ENCODE results near the gene DOCK9. TPM values are rescaled to one million over a fixed set of nuclear protein-coding genes. Genes with fewer than 3 reads are reported as not detected.
A peak's percentile ranks its signal among the peaks of the same experiment; 100 is the strongest.

Gene DOCK9
- polyA plus RNA-seq, 1 donor (not counting 4 experiments of a cell fraction or from before 2014, with no cell fraction given), result 110 TPM

DNA sequence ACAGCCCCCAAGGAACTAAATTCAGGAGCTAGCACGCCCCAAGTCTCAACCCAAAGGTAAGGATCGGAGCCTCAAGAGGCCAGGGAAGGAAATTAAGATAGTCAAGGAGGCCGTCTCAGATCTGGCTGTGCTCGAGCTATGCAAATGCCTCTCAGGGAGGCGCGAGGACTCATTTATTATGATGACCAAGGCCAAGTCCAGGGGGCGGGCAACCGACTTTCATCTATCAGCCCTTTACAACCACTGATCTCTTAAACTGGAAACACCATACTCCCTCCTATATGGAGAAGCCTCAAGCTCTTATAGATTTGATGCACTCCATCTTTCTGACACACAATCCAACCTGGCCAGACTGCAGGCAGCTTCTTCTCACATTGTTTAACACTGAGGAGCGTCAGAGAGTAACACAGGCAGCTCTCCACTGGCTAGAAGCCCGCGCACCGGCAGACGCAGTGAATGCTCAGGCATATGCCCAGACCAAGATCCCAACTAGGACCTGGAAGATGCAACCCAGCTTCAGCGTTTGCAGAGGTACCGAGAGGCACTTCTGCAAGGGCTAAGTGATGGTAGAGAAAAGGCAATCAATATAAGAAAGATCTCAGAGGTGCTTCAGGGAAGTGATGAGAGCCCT, 215.8 kb downstream of the DOCK9 start:
- H4K20me1 ChIP-seq (ENCODE audit: control insufficient read depth, extremely low read depth, insufficient read depth, low read length), result no peaks in the 10 kb centered on the region
- TF ChIP-seq, protein P1, sequence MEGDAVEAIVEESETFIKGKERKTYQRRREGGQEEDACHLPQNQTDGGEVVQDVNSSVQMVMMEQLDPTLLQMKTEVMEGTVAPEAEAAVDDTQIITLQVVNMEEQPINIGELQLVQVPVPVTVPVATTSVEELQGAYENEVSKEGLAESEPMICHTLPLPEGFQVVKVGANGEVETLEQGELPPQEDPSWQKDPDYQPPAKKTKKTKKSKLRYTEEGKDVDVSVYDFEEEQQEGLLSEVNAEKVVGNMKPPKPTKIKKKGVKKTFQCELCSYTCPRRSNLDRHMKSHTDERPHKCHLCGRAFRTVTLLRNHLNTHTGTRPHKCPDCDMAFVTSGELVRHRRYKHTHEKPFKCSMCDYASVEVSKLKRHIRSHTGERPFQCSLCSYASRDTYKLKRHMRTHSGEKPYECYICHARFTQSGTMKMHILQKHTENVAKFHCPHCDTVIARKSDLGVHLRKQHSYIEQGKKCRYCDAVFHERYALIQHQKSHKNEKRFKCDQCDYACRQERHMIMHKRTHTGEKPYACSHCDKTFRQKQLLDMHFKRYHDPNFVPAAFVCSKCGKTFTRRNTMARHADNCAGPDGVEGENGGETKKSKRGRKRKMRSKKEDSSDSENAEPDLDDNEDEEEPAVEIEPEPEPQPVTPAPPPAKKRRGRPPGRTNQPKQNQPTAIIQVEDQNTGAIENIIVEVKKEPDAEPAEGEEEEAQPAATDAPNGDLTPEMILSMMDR (optimal IDR thresholded peaks at IDR 0.05 in 1 of 3, IDR thresholded peaks at IDR 0.05 in 1 of 3, conservative IDR thresholded peaks at IDR 0.05 in 1 of 3; ENCODE audit: extremely low read depth in 1 of 3, insufficient read depth in 2 of 3, low read length in 3 of 3), result no peak
- TF ChIP-seq EZH2 (IDR thresholded peaks at IDR 0.05; ENCODE audit: low read length), result no peak
- DNase-seq (ENCODE audit: low read depth, low spot score) (no peak), FAIRE-seq (no peak)
- no peaks in the 10 kb centered on the region for H3K9me1 ChIP-seq (ENCODE audit: control insufficient read depth, extremely low read depth, insufficient read depth, low read length)
- H3K27me3 ChIP-seq (ENCODE audit: control insufficient read depth, extremely low read depth, insufficient read depth, low read length), result no peaks in the 10 kb centered on the region
- H3K4me2 ChIP-seq (ENCODE audit: control insufficient read depth, extremely low read depth, insufficient read depth, low read depth, low read length), result peak overlapping the region; percentile 84
- H2AFZ ChIP-seq (ENCODE audit: control insufficient read depth, low read length), result peak overlapping the region; percentile 91
- H3K4me3 ChIP-seq (ENCODE audit: control insufficient read depth in 2 of 3, extremely low read depth in 1 of 3, insufficient read depth in 2 of 3, low read depth in 1 of 3, low read length in 3 of 3), result peak overlapping the region in 2 of 3 experiments; percentile 54 to 58
- H3K9ac ChIP-seq (ENCODE audit: control insufficient read depth, extremely low read depth, insufficient read depth, low read length), result peak overlapping the region; percentile 32
- dilution Hi-C loops (cut with MboI; ENCODE audit: extremely low pct_ligation_motif_present, low sequenced_read_pairs), result no loop called here
- no peaks in the 10 kb centered on the region for H3K9me3 ChIP-seq (ENCODE audit: control insufficient read depth, low read depth, low read length)
- H3K79me2 ChIP-seq (ENCODE audit: control insufficient read depth, insufficient read depth, low read length), result no peaks in the 10 kb centered on the region
- peaks cover 2% of the 10 kb centered on the region for H3K4me1 ChIP-seq (ENCODE audit: control insufficient read depth, extremely low read depth, insufficient read depth, low read length)
- H3K36me3 ChIP-seq (ENCODE audit: control insufficient read depth in 2 of 2, extremely low read depth in 1 of 2, insufficient read depth in 2 of 2, low read length in 2 of 2), result no peaks in the 10 kb centered on the region
- H3K27ac ChIP-seq (ENCODE audit: control insufficient read depth, insufficient read depth, low read length), result no peak overlapping the region

DNA sequence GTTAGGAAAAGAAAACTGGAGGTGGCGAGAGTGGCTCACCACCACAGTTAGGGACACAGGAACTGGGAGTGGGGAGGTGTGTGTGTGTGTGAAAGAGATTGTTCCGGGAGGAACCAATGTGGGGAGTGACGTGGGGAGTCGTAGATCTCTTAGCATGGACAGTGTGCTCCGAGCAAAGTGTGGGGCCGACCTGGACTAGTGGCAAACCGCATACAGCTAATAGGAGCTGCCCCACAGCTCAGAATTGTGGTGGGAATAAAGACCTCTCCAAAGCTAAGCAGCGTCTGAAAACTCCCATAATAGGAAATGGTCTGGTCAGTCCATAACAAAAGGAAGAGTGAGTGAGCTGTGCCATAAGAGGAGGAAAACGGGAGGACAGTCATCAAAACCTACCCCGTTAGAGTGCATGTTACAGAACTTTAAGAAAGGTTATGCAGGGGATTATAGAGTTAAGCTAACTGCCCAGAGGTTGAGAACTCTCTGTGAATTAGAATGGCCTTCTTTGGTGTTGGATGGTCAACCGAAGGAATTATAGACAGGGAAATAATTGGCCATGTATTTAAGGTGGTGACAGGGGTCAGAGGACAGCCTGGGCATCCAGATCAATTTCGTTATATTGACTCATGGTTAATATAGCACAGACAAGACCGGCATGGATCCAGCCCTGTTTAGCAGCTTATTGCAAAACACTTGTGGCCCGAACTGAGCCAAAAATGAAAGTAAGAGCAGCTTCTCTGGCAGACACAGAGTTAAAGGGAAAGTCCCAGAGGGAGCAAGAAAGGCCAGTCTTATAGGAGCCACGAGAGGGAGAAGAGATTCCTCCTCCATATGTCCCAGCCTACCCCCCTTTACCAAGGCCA, 216.5 kb downstream of the DOCK9 start:
- no peaks in the 10 kb centered on the region for H3K79me2 ChIP-seq (ENCODE audit: control insufficient read depth, insufficient read depth, low read length)
- H3K4me3 ChIP-seq (ENCODE audit: control insufficient read depth in 2 of 3, extremely low read depth in 1 of 3, insufficient read depth in 2 of 3, low read depth in 1 of 3, low read length in 3 of 3), result peak overlapping the region in 2 of 3 experiments; percentile 54 to 58
- H3K9ac ChIP-seq (ENCODE audit: control insufficient read depth, extremely low read depth, insufficient read depth, low read length), result peak overlapping the region; percentile 32
- H3K27me3 ChIP-seq (ENCODE audit: control insufficient read depth, extremely low read depth, insufficient read depth, low read length), result no peaks in the 10 kb centered on the region
- no peaks in the 10 kb centered on the region for H3K36me3 ChIP-seq (ENCODE audit: control insufficient read depth in 2 of 2, extremely low read depth in 1 of 2, insufficient read depth in 2 of 2, low read length in 2 of 2)
- no peaks in the 10 kb centered on the region for H3K9me1 ChIP-seq (ENCODE audit: control insufficient read depth, extremely low read depth, insufficient read depth, low read length)
- FAIRE-seq (no peak), DNase-seq (ENCODE audit: low read depth, low spot score) (no peak)
- no peak overlapping the region for H3K27ac ChIP-seq (ENCODE audit: control insufficient read depth, insufficient read depth, low read length)
- no peaks in the 10 kb centered on the region for H4K20me1 ChIP-seq (ENCODE audit: control insufficient read depth, extremely low read depth, insufficient read depth, low read length)
- no peaks in the 10 kb centered on the region for H3K9me3 ChIP-seq (ENCODE audit: control insufficient read depth, low read depth, low read length)
- TF ChIP-seq, protein P1 (optimal IDR thresholded peaks at IDR 0.05 in 1 of 3, IDR thresholded peaks at IDR 0.05 in 1 of 3, conservative IDR thresholded peaks at IDR 0.05 in 1 of 3; ENCODE audit: extremely low read depth in 1 of 3, insufficient read depth in 2 of 3, low read length in 3 of 3), result no peak
- TF ChIP-seq EZH2 (IDR thresholded peaks at IDR 0.05; ENCODE audit: low read length), result no peak
- dilution Hi-C loops (cut with MboI; ENCODE audit: extremely low pct_ligation_motif_present, low sequenced_read_pairs), result no loop called here
- H3K4me1 ChIP-seq (ENCODE audit: control insufficient read depth, extremely low read depth, insufficient read depth, low read length), result peaks cover 2% of the 10 kb centered on the region
- H3K4me2 ChIP-seq (ENCODE audit: control insufficient read depth, extremely low read depth, insufficient read depth, low read depth, low read length), result peak overlapping the region; percentile 84
- peak overlapping the region; percentile 91 for H2AFZ ChIP-seq (ENCODE audit: control insufficient read depth, low read length)

Data from keratinocyte (primary cell).